K562 (cell line): ENCODE measurements around the gene IQCC. TPM values are rescaled to one million over a fixed set of nuclear protein-coding genes. Genes with fewer than 3 reads are reported as not detected.

ENCODE experiments used
- ATAC-seq: fragments of 200-7000 bp; cut with Tn5 transposase; 3 replicates; pipeline ENCODE4 v1.9.1; 2020; ENCODE audit warnings: moderate library complexity
- BruUV-seq: library from RNA; stranded (reverse); fragments of 400-500 nt; replicated peaks from 2 replicates; lab custom pipeline; 2021; lab: Mats Ljungman, UMichigan
- CTCF ChIA-PET: fragments of 300-600 bp; formaldehyde crosslinking; extraction: SDS; loops from one replicate; lab custom pipeline; 2021; ENCODE audit warnings: low intra/inter-chr PET ratio; lab: Yijun Ruan, JAX
- POLR2A ChIA-PET: fragments of 300-600, 350-650 bp; sonication (Branson Sonifier 250); formaldehyde crosslinking; extraction: SDS; loops from one replicate; lab custom pipeline; 2021; ENCODE audit warnings: antibody characterized with exemption, inconsistent platforms; lab: Yijun Ruan, JAX
- DNase-seq, 4 experiments: peaks; one replicate each; pipeline versions ENCODE4 v3.0.0 to v3.0.0-alpha.2; 2011 to 2018; ENCODE audit warnings: low spot score in 3 of 4, mixed read lengths in 3 of 4; ENCODE audit errors: extremely low read depth in 1 of 4
- FAIRE-seq: peaks from 2 replicates; lab custom pipeline; 2011; peaks lifted over from hg19 to GRCh38; lab: Jason Lieb, UNC
- H2AFZ ChIP-seq: 2 replicates; pipeline ENCODE4 v1.6.0; 2011; ENCODE audit warnings: low read depth, low read length, control low read depth, inconsistent platforms
- H3K27ac ChIP-seq: fragments of 200-600 bp; 3 replicates; pipeline ENCODE4 v1.8.0; 2011; ENCODE audit warnings: low read depth, mild to moderate bottlenecking, control low read depth, inconsistent platforms, low read length, moderate library complexity, mixed read lengths; ENCODE audit errors: extremely low read depth
- H3K27me3 ChIP-seq, 2 experiments: fragments of 300-600 bp in 1 of 2; 2 replicates in 1 of 2; 3 replicates in 1 of 2; pipeline versions ENCODE4 v1.6.0 to v1.8.0; 2011; ENCODE audit warnings: inconsistent platforms in 2 of 2, low read length in 2 of 2, mild to moderate bottlenecking in 1 of 2, mixed read lengths in 1 of 2, moderate library complexity in 1 of 2; ENCODE audit not compliant: control insufficient read depth in 2 of 2, insufficient read depth in 2 of 2
- H3K36me3 ChIP-seq: fragments of 300-600 bp; 3 replicates; pipeline ENCODE4 v1.8.0; 2011; ENCODE audit warnings: mild to moderate bottlenecking, low read length, inconsistent platforms; ENCODE audit not compliant: control insufficient read depth, insufficient read depth
- H3K4me1 ChIP-seq, 2 experiments: fragments of 200-600 bp in 1 of 2; replicated peaks in 1 of 2; 2 replicates in 1 of 2; 3 replicates in 1 of 2; pipeline versions ENCODE4 v1.5.1 to v1.8.0; 2011; ENCODE audit warnings: inconsistent platforms in 2 of 2, low read length in 2 of 2, mild to moderate bottlenecking in 1 of 2, mixed read lengths in 1 of 2, moderate library complexity in 1 of 2; ENCODE audit not compliant: control insufficient read depth in 2 of 2, insufficient read depth in 2 of 2
- H3K4me2 ChIP-seq: 2 replicates; pipeline ENCODE4 v1.6.1; 2011; ENCODE audit warnings: low read length, control low read depth, inconsistent platforms, mixed read lengths; ENCODE audit not compliant: insufficient read depth
- H3K4me3 ChIP-seq: fragments of 200-600 bp; sonication (generic), shearing (Covaris generic); 2 replicates; pipeline ENCODE4 v1.5.1; 2016; ENCODE audit warnings: control low read depth, inconsistent platforms
- H3K79me2 ChIP-seq: fragments of 200-600 bp; 3 replicates; pipeline ENCODE4 v1.8.0; 2011; ENCODE audit warnings: low read length, inconsistent platforms; ENCODE audit not compliant: control insufficient read depth, insufficient read depth
- H3K9ac ChIP-seq, 2 experiments: 2 replicates each; pipeline versions ENCODE4 v1.6.0 to v1.6.1; 2011; ENCODE audit warnings: low read depth in 2 of 2, low read length in 2 of 2, control low read depth in 1 of 2, inconsistent platforms in 1 of 2, mild to moderate bottlenecking in 1 of 2, mixed read lengths in 1 of 2; ENCODE audit not compliant: insufficient read depth in 1 of 2
- H3K9me1 ChIP-seq: one replicate; pipeline ENCODE4 v1.6.0; 2011; ENCODE audit warnings: inconsistent platforms, mild to moderate bottlenecking, low read length, moderate library complexity; ENCODE audit not compliant: control insufficient read depth, insufficient read depth
- H3K9me3 ChIP-seq: replicated peaks from 2 replicates; pipeline ENCODE4 v1.5.1; 2011; ENCODE audit warnings: low read depth, low read length, inconsistent platforms; ENCODE audit not compliant: control insufficient read depth, insufficient read depth
- H4K20me1 ChIP-seq: replicated peaks from 2 replicates; pipeline ENCODE4 v1.6.1; 2011; ENCODE audit warnings: low read length, inconsistent platforms, mixed read lengths; ENCODE audit not compliant: control insufficient read depth, insufficient read depth
- DIDO1 ChIP-seq: fragments of 450-650 bp; IDR thresholded peaks from 2 replicates; pipeline ENCODE4 v1.6.1; 2016; ENCODE audit warnings: low read depth, missing biosample characterization, missing genetic modification characterization
- ELF2 ChIP-seq: fragments of 250-450 bp; sonication (Bioruptor Pico); IDR thresholded peaks from 2 replicates; pipeline ENCODE4 v1.5.0; 2021; ENCODE audit warnings: mild to moderate bottlenecking
- FOXJ2 ChIP-seq: fragments of 200-800 bp; sonication (Bioruptor generic); IDR thresholded peaks from 2 replicates; pipeline ENCODE4 v1.6.1; 2016; ENCODE audit warnings: missing genetic modification characterization, missing compliant biosample characterization
- POLR2G ChIP-seq: fragments of 200-400 bp; formaldehyde crosslinking; IDR thresholded peaks from 2 replicates; pipeline ENCODE4 v1.6.1; 2017; ENCODE audit warnings: low read depth, mild to moderate bottlenecking, antibody characterized with exemption, low read length, moderate library complexity
- RAD51 ChIP-seq: fragments of 450-650 bp; IDR thresholded peaks from 2 replicates; pipeline ENCODE4 v1.7.1; 2016; ENCODE audit warnings: low read depth, mild to moderate bottlenecking, borderline replicate concordance
- RBFOX2 ChIP-seq: fragments of 200-400 bp; formaldehyde crosslinking; IDR thresholded peaks from 2 replicates; pipeline ENCODE4 v1.6.1; 2017; ENCODE audit warnings: low read depth, mild to moderate bottlenecking, low read length, moderate library complexity
- RUNX1 ChIP-seq: sonication (generic); IDR thresholded peaks from 2 replicates; pipeline ENCODE4 v1.6.1; 2016; ENCODE audit warnings: antibody characterized with exemption, low read depth
- SREBF2 ChIP-seq: sonication (generic); formaldehyde crosslinking; IDR thresholded peaks from 2 replicates; pipeline ENCODE4 v1.4.0; 2020; ENCODE audit warnings: mild to moderate bottlenecking, missing genetic modification reagents
- ZNF12 ChIP-seq: sonication (generic); formaldehyde crosslinking; IDR thresholded peaks from 2 replicates; pipeline ENCODE4 v1.4.0; 2020; ENCODE audit warnings: mild to moderate bottlenecking, missing genetic modification reagents
- ZNF143 ChIP-seq: sonication (generic); formaldehyde crosslinking; IDR thresholded peaks from 2 replicates; pipeline ENCODE4 v1.9.0; 2022; ENCODE audit warnings: mild to moderate bottlenecking, missing genetic modification reagents
- ZNF146 ChIP-seq: IDR thresholded peaks from one replicate; pipeline ENCODE4 v1.6.1; 2018; ENCODE audit warnings: missing compliant biosample characterization; ENCODE audit not compliant: unreplicated experiment
- WGBS: fragments of 100-300 bp; shearing (Covaris generic); methylation state at CpG from one replicate; pipeline ENCODE4 v1.1.6; 2016; ENCODE audit warnings: low coverage, mixed read lengths; ENCODE audit not compliant: insufficient coverage; ENCODE audit errors: missing lambda C conversion rate; 5-methylcytosine and 5-hydroxymethylcytosine counted together
- in situ Hi-C: fragments of 300-500 bp; cut with MboI; formaldehyde crosslinking; loops from 4 replicates; pipeline ENCODE4 v1.15.0; 2018; ENCODE audit warnings: inconsistent platforms, mixed read lengths
- intact Hi-C: fragments of 100-400 bp; cut with micrococcal nuclease; formaldehyde crosslinking; loops from 2 replicates; pipeline ENCODE4 v1.14.2; 2022
- polyA plus RNA-seq, 8 experiments: library from polyadenylated mRNA; depleted of rRNA in 4 of 8; stranded (reverse) in 5 of 8; unstranded in 3 of 8; fragments of >200 nt; fragmentation: Nextera tagmentation in 2 of 8; fragmentation: Illumina TruSeq in 1 of 8; extraction: Ambion mirVana in 2 of 8; extraction: Trizol in 1 of 8; gene quantifications; 2 replicates each; pipeline versions ENCODE4 v1.2.1 to v1.2.3, GENCODE V29; 2011 to 2014; ENCODE audit warnings: inconsistent platforms in 1 of 8, missing spikeins in 1 of 8
- total RNA-seq, 7 experiments: library from RNA; depleted of rRNA in 6 of 7; stranded (reverse); fragments of >200 nt in 6 of 7; fragmentation: Illumina TruSeq in 2 of 7; extraction: Trizol in 2 of 7; gene quantifications; 2 replicates each; pipeline versions ENCODE4 v1.2.1 to v1.2.3, GENCODE V29; 2011 to 2021; ENCODE audit warnings: low replicate concordance in 1 of 7
- TF ChIP-seq, protein P1 (sequence below): sonication (generic); formaldehyde crosslinking; IDR thresholded peaks from 2 replicates; pipeline ENCODE4 v1.9.0; 2022; ENCODE audit warnings: mild to moderate bottlenecking, missing genetic modification reagents
- TF ChIP-seq, protein P2 (sequence below), 2 experiments: IDR thresholded peaks; 2 replicates each; pipeline ENCODE4 v1.6.1; 2011; ENCODE audit warnings: borderline replicate concordance in 1 of 2, control low read depth in 1 of 2, low read depth in 1 of 2, low read length in 1 of 2, mild to moderate bottlenecking in 1 of 2, mixed read lengths in 1 of 2, moderate library complexity in 1 of 2; ENCODE audit not compliant: insufficient read depth in 1 of 2, insufficient read length in 1 of 2, poor library complexity in 1 of 2, severe bottlenecking in 1 of 2; ENCODE audit errors: extremely low read depth in 1 of 2
- TF ChIP-seq, protein P3 (sequence below): fragments of 450-650 bp; formaldehyde crosslinking; IDR thresholded peaks from 2 replicates; pipeline ENCODE4 v1.4.0; 2022; ENCODE audit warnings: missing genetic modification characterization

IQCC gene
- total and polyA plus RNA-seq, 9 of the 15 experiments (the other 6 are each of a cell fraction or from before 2014, with no cell fraction given), result 8.1 to 16.5 (median 10.7) TPM

DNA sequence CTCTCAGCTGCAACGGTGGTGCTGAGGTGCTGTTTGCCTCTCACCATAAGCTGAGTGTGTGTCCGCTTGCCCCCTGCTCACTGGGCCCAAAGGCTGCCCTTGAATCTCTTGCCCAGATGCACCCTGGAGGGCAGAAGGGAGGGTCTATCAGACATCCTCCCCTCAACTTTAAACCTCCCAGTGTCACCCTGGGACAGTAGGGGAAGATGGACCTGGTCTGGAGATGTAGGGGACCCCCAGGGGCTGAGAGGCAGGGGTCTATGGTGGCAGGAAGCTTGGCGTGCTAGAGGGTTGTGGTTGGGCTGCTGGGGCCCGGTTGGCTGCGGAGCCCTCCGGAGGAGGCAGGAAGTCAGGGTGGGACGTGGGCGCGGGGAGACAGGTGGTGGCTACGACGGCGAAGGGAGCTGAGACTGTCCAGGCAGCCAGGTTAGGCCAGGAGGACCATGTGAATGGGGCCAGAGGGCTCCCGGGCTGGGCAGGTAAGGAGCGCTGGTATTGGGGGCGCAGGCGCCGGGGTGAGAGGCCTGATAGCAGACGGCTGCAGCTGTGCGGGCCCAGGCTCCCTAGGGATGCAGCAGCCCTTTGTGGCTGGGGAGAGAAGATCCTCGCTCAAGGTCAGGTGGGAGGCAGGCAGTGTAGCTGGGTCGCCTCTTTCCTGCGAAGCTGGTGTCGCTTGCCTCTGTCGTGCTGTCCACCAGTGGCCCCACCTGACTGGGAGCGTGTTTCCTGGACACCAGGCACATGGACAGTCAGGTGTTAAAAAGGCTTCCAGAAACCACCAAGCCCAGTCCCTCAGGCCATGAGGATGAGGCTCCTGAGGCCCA, 45.6 kb downstream of the IQCC start, which contains the start of gene LCK:
Gene LCK, plus strand, starts transcription at position 373 of the 824 bp plus-strand sequence. CDS start 23,065 bp downstream, outside the sequence.
- no peaks in the 10 kb centered on the region for H4K20me1 ChIP-seq
- peaks cover 27 to 33% of the 10 kb centered on the region in 2 experiments; a peak in 4 of 5 replicates for H3K4me1 ChIP-seq
- H3K9ac ChIP-seq, result peak within 1 kb of the TSS in 1 of 2 experiments; percentile 67; a peak in 2 of 4 replicates

More for the DNA sequence above, 45.6 kb downstream of the IQCC start, which contains the start of gene LCK:
- no peak within 1 kb of the TSS for H3K4me3 ChIP-seq
- DNase-seq, result no peak
- TF ChIP-seq FOXJ2 (no peak), POLR2G (peak; percentile 40; the same call in 1 of the 2 replicates), ELF2 (CRISPR knock-in tag) (no peak), DIDO1 (tag) (no peak), RBFOX2 (0 out of 2 replicates have a peak, but pooled peaks have one; percentile 33), RAD51 (no peak), ZNF12 (CRISPR knock-in tag) (0 out of 2 replicates have a peak, but pooled peaks have one; percentile 26), SREBF2 (CRISPR knock-in tag) (0 out of 2 replicates have a peak, but pooled peaks have one; percentile 38), RUNX1 (no peak), ZNF146 (CRISPR knock-in tag) (no peak), ZNF143 (CRISPR knock-in tag) (no peak)
- TF ChIP-seq, protein P1, sequence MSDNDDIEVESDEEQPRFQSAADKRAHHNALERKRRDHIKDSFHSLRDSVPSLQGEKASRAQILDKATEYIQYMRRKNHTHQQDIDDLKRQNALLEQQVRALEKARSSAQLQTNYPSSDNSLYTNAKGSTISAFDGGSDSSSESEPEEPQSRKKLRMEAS (CRISPR knock-in tag), result peak; percentile 46; the same call in 1 of the 2 replicates
- TF ChIP-seq, protein P2, sequence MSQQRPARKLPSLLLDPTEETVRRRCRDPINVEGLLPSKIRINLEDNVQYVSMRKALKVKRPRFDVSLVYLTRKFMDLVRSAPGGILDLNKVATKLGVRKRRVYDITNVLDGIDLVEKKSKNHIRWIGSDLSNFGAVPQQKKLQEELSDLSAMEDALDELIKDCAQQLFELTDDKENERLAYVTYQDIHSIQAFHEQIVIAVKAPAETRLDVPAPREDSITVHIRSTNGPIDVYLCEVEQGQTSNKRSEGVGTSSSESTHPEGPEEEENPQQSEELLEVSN (IDR thresholded peaks at IDR 0.05; ENCODE audit: borderline replicate concordance in 1 of 2, extremely low read depth in 1 of 2, insufficient read depth in 1 of 2, insufficient read length in 1 of 2, low read depth in 1 of 2, low read length in 1 of 2, poor library complexity in 1 of 2, severe bottlenecking in 1 of 2), result peak in 1 of 2 experiments; percentile 24
- TF ChIP-seq, protein P3, sequence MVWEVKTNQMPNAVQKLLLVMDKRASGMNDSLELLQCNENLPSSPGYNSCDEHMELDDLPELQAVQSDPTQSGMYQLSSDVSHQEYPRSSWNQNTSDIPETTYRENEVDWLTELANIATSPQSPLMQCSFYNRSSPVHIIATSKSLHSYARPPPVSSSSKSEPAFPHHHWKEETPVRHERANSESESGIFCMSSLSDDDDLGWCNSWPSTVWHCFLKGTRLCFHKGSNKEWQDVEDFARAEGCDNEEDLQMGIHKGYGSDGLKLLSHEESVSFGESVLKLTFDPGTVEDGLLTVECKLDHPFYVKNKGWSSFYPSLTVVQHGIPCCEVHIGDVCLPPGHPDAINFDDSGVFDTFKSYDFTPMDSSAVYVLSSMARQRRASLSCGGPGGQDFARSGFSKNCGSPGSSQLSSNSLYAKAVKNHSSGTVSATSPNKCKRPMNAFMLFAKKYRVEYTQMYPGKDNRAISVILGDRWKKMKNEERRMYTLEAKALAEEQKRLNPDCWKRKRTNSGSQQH (CRISPR knock-in tag), result no peak
- peak within 1 kb of the TSS; percentile 20; the same call in 1 of the 2 replicates for H3K4me2 ChIP-seq
- no peaks in the 10 kb centered on the region for H3K36me3 ChIP-seq
- intact Hi-C loops, result no loop called here
- POLR2A ChIA-PET, result interaction anchor here (0.6 to 2.0 kb wide), 2 partner anchors 7 to 33 kb away, joined by 4 to 6 read pairs; no protein-coding TSS in a partner anchor
- WGBS, result 78% methylated on average over 24 of the region's 25 CpGs
- peak within 1 kb of the TSS; percentile 68 for H2AFZ ChIP-seq
- CTCF ChIA-PET, result no interaction called here
- H3K9me3 ChIP-seq, result no peaks in the 10 kb centered on the region
- no peaks in the 10 kb centered on the region for H3K9me1 ChIP-seq
- no peaks in the 10 kb centered on the region for H3K79me2 ChIP-seq
- in situ Hi-C loops, result no loop called here
- no peak within 1 kb of the TSS for H3K27ac ChIP-seq
- no TSS peak for BruUV-seq
- no peak for FAIRE-seq
- no peaks in the 10 kb centered on the region for H3K27me3 ChIP-seq
- ATAC-seq, result no peak
